HG02588 (cell line): Measurements from ENCODE around the gene MAN2B2.

Experiments
- ATAC-seq: cut with Tn5 transposase; IDR thresholded peaks from one replicate; pipeline ENCODE4 v1.9.1; 2021; ENCODE audit warnings: mild to moderate bottlenecking, moderate library complexity; ENCODE audit not compliant: unreplicated experiment

Gene MAN2B2

DNA sequence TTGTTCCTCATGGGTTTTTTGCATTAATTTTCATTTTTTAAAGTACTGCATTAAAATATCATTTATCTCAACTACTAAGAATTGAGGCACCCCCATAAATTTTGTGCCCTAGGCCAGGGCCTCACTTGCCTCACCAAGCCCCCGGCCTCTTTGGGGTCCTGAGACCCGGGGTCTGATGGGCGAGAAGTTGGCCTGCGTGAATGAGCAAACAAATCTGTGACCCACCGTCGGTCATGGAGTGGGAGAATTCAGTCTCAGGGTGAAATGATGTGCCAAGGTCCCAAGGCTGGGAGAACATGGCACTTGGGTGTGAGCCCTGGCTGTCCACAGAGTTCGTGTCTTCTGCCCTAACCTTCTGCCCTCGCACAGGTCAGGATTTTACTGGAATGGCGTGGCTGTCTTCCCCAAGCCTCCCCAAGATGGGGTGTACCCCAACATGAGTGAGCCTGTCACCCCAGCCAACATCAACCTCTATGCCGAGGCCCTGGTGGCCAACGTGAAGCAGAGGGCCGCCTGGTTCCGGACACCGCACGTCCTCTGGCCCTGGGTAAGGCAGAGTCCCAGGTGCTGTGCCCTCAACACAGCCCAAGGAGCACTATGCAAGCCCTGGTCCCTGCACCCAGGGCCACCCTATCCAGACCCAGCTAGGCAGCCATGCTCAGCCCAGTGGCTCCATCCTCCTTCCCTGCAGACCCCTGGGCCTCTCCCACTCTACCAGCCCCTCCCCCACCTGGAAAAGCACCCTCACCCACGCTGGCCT, 18.0 kb downstream of the MAN2B2 start:
- no peak for ATAC-seq

DNA sequence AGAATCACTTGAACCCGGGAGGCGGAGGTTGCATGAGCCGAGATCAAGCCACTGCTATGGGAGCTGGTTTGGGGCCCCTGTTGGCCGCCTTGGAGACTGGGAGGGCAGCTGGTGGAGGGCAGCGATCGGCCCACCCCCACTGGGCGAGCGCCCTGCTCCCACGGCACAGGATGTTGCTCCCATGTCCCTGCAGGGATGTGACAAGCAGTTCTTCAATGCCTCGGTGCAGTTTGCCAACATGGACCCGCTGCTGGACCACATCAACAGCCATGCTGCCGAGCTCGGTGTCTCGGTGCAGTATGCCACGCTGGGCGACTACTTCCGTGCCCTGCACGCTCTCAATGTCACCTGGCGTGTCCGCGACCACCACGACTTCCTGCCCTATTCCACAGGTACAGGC, 19.4 kb downstream of the MAN2B2 start:
- ATAC-seq, result no peak

DNA sequence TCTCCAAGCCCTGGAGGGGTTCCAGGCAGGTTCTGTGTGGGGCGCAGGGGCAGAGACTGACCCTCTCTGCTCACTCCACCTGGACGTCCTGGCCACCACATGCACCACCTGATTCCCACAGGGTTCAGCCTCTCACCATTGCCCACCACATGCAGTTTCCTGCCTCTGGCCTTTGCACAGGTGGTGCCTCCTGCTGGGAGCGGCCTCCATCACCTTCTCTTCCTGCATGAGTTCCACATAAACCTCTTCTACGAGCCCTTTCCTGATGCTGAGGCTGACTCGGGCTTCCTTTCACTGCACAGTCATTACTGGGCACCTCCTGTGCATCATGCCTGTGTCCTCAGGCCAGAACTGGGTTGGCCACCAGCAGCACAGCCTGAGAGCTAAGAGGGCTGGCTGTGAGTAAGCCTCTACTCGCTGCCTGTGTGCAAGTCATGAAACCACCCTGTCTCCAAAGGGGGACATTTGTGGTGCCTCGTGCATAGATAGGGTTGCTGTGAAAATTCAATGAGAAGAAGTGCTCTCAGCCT, 19.9 kb downstream of the MAN2B2 start:
- ATAC-seq, result no peak

DNA sequence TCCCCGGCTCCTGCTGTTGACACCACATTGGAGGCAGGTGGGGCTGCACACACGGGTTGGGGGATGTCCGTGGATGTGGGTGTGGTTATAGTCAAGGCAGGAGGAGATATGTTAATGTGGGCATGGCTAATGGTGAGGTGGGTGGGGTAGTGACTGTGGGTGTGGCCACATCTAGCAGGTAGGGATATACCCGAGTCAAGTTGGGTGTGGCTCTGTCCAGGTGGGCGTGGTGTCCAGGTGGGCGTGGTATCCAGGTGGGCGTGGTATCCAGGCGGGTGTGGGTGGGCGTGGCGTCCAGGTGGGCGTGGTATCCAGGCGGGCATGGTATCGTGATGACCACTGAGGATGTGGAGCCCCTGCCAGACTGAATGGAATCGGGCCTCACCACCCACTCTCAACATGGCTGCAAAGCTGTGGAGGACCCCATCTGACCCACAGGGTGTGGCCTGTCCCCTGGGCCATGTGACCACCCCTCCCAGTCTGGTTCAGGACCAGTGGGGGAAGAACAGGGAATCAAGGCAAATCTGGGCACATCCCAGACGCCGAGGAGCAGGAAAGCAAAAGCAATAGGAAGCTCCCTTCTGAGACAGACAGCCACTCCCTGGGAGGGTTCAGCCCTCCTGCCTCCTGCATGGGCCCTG, 21.0 kb downstream of the MAN2B2 start:
- no peak for ATAC-seq

DNA sequence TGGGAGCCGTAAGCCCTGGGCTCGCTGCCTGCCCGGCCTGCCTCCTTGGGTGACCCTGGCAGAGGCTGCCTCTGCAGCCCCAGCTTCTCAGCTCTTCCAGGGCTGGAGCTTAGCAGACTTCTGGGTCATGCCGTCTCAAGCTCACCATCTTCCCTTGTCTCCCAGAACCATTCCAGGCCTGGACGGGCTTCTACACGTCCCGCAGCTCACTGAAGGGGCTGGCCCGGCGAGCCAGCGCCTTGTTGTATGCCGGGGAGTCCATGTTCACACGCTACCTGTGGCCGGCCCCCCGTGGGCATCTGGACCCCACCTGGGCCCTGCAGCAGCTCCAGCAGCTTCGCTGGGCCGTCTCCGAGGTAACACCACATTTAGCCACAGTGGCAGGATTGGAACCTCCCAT, 22.0 kb downstream of the MAN2B2 start:
- no peak for ATAC-seq

DNA sequence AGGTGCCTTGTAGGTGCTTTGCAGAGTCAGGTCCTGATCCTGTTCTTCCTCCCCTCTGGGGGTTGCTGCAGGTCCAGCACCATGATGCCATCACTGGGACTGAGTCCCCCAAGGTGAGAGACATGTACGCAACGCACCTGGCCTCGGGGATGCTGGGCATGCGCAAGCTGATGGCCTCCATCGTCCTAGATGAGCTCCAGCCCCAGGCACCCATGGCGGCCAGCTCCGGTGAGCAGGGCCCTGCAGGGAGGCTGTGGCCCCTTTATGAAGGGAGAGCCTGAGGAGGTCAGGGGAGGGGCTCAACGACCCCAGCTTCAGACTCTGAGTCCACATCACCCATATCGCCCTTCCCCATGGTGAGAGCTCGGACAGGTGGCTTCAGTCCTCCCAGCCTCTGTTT, 23.1 kb downstream of the MAN2B2 start:
- ATAC-seq, result no peak

DNA sequence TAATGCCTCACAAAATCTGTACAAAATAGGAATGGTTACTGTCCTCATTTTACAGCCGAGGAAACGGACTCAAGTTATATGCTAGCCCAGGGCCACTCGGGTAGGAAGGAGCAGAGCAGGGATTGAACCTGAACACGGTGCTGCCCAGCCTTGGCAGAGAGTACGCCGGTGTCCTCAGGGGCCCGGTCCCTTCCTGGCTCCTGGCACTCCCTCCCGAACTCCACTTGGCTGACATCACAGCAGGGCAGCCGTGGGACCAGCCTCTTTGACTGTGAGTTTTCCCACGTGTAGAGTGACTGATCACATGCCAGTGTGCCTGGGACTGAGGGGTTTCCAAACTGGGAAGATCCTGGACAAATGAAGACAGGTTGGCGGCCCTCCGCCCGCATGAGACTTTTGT, 23.7 kb downstream of the MAN2B2 start:
- no peak for ATAC-seq

DNA sequence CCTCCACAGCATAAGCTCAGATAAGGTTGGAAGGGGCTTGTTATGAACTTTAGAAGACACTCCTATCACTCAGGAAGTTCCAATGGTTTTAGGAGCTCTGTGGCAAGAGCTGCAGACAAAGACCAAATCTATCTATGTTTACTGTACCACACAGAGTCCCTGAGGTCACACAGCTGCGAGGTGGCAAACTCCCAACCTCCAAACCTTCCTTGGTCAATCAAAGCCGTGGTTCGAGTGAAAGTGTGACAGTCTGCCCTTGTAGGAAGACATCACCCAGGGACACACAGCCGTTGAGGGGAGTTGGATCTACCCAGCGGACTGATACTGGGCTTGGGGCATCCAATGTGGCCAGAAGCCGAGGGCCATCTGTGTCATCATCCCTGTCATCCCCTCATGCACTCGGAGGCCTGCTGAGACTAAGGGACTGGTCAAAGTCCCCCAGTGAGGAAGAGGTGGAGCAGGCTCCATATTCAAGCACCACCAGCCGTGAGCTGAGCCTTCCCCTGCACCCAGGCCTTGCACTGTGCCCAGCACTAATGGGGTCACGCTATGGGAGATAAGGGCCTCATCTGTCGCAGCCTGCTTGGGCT, 26.8 kb downstream of the MAN2B2 start:
- no peak for ATAC-seq

DNA sequence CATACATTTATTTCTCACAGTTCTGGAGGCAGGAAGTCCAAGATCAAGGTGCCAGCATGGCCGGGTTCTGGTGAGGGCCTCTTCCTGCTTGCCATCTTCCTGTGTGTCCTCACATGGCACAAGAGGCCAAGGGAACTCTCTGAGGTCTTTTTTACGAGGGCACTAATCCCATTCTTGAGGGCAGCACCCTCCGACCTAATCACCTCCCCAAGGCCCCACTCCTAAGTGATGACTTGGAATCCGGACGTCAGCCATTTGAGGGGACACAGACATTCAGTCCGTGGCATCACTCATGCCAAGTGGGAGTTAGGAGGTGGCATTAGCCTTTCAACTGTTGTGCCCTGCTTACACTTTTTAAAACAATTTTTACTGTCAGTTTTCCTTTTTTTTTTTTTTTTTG, 27.3 kb downstream of the MAN2B2 start:
- ATAC-seq, result no peak

DNA sequence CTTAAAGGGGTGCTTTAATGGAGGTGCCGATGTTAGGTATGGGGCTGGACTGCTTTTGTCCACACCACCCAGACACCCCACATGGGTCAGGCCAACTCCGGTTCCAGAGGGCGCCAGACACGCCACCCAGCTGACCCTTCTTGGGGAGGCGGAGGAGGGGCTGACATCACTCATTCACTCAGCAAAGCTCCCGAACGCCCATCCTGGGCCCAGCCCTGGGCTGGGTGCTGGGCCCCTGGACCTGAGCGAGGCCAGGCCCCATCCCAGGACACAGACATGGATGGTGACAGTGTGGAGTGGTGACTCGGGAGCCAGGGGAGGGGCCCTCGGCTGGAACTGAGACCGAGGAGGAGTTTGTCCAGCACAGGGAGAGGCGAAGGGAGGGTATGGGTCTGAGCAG, 28.1 kb downstream of the MAN2B2 start:
- no peak for ATAC-seq

DNA sequence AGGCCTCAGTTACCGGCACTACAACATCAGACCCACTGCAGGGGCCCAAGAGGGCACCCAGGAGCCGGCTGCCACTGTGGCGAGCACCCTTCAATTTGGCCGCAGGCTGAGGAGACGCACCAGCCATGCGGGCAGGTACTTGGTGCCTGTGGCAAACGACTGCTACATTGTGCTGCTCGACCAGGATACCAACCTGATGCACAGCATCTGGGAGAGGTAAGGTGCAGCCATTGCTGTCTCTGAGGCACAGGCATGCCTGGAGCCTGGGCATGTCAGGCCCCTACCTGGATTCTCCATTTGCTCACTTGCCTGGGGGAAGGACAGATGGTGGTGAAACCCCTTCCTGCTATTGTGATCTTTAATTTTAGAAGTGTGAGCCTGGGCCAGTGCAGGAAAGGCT, 30.1 kb downstream of the MAN2B2 start:
- ATAC-seq, result no peak

DNA sequence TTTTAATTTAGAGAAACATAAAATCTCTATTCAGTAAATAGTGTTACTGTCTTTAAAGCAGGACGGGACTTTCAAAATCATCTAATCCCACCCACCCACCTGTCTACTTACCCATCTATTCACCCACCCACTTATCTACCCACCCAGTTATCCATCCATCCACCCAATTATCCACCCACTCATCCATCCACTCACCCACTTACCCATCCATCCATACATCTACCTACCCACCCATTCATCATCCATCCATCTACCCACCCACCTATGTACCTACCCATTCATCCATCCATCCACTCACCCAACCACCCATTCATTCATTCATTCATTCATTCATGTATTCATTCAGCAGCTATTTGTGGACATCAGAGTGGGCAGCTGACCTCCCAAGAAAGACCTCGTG, 30.6 kb downstream of the MAN2B2 start:
- ATAC-seq, result no peak

DNA sequence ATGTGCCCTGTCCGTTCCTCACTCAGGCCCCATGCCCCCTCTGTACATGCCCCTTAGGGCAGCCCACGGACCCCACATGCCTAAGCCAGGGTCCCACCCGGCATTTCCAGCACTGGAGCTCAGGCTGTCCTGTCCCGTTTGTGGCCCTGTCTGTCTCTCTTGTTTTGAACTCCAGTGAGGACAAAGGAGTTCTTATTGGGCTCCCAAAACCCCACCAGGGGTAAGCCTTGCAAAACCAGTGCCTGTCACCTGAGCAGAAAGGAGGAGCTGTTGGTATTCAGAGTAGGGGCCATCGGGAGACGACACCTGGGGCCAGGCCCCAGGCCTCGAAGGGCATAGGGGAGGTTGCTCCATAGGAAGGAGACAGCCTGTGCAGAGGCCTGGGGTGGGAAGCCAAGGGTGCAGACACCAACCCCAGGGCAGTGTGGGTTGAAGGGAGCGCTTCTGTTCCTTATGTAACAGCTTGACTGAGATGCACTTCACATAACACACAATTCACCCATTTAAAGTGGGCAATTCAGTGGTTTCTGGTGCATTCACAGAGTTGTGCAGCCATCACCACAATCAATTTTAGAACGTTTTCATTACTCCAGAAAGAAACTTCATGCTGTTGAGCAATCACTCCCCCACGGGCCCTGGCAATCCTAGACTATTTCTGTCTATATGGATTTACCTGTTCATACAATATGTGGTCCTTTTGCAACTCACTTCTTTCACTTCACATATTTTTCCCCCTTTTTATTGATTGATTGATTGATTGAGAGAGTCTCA, 31.7 kb downstream of the MAN2B2 start:
- ATAC-seq, result no peak

DNA sequence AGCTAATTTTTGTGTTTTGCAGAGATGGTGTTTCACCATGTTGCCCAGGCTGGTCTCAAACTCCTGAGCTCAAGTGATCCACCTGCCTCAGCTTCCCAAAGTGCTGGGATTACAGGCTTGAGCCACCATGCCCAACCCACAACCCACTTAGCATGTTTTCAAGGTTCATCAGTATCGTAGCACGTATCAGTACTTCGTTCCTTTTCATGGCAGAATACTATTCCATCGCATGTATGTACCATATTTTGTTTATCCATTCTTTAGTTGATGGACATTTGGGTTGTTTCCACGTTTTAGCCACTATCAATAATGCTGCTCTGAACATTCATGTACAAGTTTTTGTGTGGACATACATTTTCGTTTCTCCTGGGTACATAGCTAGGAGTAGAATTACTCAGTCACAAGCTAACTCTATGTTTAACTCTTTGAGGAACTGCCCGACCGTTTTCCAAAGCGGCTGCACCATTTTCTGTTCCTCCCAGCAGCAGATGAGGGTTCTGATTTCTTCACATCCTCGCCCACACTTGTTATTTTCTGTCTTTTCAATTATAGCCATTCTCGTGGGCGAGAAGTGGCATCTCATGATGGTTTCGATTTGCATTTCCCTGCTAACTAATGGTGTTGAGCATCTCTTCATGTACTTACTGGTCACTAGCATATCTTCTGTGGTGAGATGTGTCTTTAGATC, 32.5 kb downstream of the MAN2B2 start:
- no peak for ATAC-seq

DNA sequence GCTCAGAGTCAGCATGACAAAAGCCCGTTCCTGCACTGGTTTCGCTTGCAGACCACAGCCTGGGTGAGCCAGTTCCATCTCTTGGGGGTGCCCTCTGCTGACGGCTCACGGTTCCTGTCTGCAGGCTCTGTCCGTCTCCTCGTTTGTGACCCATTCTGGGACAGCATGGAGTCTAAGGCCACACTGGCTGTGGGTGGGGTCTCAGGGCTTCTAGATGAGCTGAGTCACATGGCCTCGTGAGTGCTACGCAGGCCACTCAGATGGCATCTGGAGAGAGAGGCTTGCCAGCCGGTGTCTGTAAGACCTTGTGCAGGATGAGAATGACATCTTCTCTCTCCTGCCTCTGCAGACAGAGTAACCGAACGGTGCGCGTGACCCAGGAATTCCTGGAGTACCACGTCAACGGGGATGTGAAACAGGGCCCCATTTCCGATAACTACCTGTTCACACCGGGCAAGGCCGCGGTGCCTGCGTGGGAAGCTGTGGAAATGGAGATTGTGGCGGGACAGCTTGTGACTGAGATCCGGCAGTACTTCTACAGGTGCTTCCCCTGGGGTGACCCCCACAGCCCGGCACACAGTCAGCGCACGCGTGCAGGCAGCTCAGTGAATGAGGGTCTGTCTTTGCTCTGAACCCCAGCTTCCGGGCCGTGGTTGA, 33.9 kb downstream of the MAN2B2 start:
- ATAC-seq, result no peak

DNA sequence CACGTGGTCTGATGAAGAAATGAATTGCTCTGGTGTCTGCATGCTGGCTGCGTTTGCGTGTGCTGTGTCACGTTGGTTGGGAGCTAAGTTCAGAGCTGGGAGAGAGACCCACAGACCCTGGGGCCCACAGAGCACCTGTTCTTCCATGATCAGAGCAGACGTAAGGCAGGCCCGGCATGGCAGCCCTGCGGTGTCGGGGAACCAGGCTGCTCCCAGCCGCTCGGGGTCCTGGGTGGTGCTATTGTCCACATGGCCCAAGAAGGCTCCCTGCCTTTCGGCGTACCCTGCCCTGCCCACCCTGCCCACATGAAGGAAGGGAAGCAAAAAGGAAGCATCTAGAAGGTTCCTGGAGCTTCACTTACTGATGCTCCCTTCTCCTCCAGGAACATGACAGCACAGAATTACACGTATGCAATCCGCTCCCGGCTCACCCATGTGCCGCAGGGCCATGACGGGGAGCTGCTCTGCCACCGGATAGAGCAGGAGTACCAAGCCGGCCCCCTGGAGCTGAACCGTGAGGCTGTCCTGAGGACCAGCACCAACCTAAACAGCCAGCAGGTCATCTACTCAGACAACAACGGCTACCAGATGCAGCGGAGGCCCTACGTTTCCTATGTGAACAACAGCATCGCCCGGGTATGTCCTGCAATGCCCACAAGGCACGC, 34.6 kb downstream of the MAN2B2 start:
- ATAC-seq, result no peak

DNA sequence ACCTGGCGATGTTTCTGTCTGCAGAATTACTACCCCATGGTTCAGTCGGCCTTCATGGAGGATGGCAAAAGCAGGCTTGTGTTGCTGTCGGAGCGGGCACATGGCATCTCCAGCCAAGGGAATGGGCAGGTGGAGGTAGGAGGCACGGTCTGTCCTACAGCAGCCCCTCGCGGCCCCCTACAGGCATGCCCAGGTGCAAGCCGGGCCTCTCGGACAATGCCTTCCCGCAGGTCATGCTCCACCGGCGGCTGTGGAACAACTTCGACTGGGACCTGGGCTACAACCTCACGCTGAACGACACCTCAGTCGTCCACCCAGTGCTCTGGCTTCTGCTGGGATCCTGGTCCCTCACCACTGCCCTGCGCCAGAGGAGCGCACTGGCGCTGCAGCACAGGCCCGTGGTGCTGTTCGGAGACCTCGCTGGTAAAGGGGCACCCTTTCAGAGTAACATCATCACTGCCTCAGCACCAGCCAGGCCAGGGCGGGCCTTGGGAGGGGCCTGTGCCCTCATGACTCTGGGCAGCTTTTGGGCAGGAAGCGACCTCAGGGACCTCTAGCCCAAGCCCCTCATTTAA, 36.0 kb downstream of the MAN2B2 start:
- ATAC-seq, result no peak

DNA sequence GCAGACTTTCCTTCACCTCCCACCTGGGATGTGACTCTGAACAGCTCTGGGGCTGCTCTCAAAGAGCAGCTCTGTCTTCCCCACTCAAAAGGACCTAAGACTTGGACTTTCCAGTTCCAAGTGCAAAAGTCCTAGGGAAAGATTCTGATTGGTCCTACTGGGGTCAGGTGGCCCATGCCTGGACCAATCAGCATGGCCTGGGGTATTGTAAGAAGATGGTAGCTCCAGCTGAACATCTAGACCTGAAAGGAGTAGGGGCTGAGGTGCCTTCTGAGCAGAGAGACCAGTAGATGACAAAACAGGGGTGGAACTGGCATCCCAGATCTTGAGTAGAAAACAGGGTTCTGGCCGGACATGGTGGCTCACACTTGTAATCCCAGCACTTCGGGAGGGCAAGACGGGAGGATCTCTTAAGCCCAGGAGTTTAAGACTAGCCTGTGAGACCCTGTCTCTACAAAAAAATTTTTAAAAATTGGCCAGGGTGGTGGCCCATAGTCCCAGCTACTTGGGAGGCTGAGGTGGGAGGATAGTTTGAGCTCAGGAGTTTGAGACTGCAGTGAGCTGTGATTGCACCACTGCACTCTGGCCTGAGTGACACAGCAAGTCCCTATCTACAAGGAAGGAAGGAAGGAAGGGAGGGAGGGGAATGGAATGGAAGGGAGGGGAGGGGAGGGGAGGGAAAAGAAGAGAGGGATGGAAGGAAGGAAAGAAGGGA, 38.1 kb downstream of the MAN2B2 start:
- ATAC-seq, result no peak
